Smooth muscle cell (in vitro differentiated cells): ENCODE data around the gene SLFN12L. TPM values are rescaled to one million over a fixed set of nuclear protein-coding genes. Genes with fewer than 3 reads are reported as not detected.
"Not testable (repeated sequence)": the region's sequence is repeated elsewhere in the genome, so short reads cannot be mapped to it uniquely, and the experiment has no call there.

ENCODE experiments used
- DNase-seq: peaks from one replicate; lab custom pipeline; 2025; ENCODE audit not compliant: unreplicated experiment; lab: John Stamatoyannopoulos, UW
- H2AFZ ChIP-seq: fragments of 200-600 bp; sonication (generic); 2 replicates; pipeline ENCODE4 v1.6.0; 2016; ENCODE audit warnings: antibody characterized with exemption, low read depth, mild to moderate bottlenecking
- H3F3A ChIP-seq: fragments of 200-600 bp; sonication (generic); 2 replicates; pipeline ENCODE4 v1.6.0; 2017; ENCODE audit warnings: antibody characterized with exemption, low read depth
- H3K27ac ChIP-seq: fragments of 200-600 bp; sonication (generic); 2 replicates; pipeline ENCODE4 v1.5.1; 2016; ENCODE audit warnings: low read depth, mild to moderate bottlenecking
- H3K27me3 ChIP-seq: fragments of 200-600 bp; sonication (generic); 2 replicates; pipeline ENCODE4 v1.6.1; 2016; ENCODE audit warnings: low read depth, mild to moderate bottlenecking
- H3K36me3 ChIP-seq: fragments of 200-600 bp; sonication (generic); 2 replicates; pipeline ENCODE4 v1.5.1; 2016; ENCODE audit warnings: low read depth
- H3K4me1 ChIP-seq: fragments of 200-600 bp; sonication (generic); 2 replicates; pipeline ENCODE4 v1.5.1; 2016; ENCODE audit warnings: low read depth
- H3K4me2 ChIP-seq: fragments of 200-600 bp; sonication (generic); 2 replicates; pipeline ENCODE4 v1.6.0; 2016; ENCODE audit warnings: mild to moderate bottlenecking
- H3K4me3 ChIP-seq: fragments of 200-600 bp; sonication (generic); 2 replicates; pipeline ENCODE4 v1.5.1; 2016; ENCODE audit warnings: mild to moderate bottlenecking
- H3K79me2 ChIP-seq: fragments of 200-600 bp; sonication (generic); 2 replicates; pipeline ENCODE4 v1.6.0; 2016; ENCODE audit warnings: low read depth, mild to moderate bottlenecking
- H3K9ac ChIP-seq: fragments of 200-600 bp; sonication (generic); 2 replicates; pipeline ENCODE4 v1.6.0; 2016; ENCODE audit warnings: low read depth
- H3K9me3 ChIP-seq: fragments of 200-600 bp; sonication (generic); replicated peaks from 2 replicates; pipeline ENCODE4 v1.5.1; 2016; ENCODE audit warnings: low read depth
- H4K20me1 ChIP-seq: fragments of 200-600 bp; sonication (generic); 2 replicates; pipeline ENCODE4 v1.6.0; 2016; ENCODE audit warnings: low read depth
- CTCF ChIP-seq: fragments of 200-600 bp; sonication (generic); IDR thresholded peaks from 2 replicates; pipeline ENCODE4 v1.5.1; 2017; ENCODE audit warnings: borderline replicate concordance, mild to moderate bottlenecking, antibody characterized with exemption; ENCODE audit not compliant: insufficient read depth, poor library complexity, severe bottlenecking
- WGBS: methylation state at CpG from one replicate; pipeline ENCODE4 v1.1.7; 2016; ENCODE audit warnings: low lambda C conversion rate; 5-methylcytosine and 5-hydroxymethylcytosine counted together
- polyA plus RNA-seq: library from polyadenylated mRNA; unstranded; fragments of >200 nt; fragmentation: Nextera tagmentation; extraction: Ambion mirVana; gene quantifications from 2 replicates; pipeline ENCODE4 v1.2.1, GENCODE V29; 2016
- total RNA-seq: library from RNA; depleted of rRNA; stranded (reverse); fragments of >200 nt; gene quantifications from 2 replicates; pipeline ENCODE4 v1.2.3, GENCODE V29; 2014

Gene SLFN12L
- total and polyA plus RNA-seq, 2 experiments from 2014 or later: not detected

- DNase-seq: no peak
- 80% methylated on average over 2 of the region's 2 CpGs for WGBS
Observed at GRCh38 chr17:35476283-35476820, 61.1 kb downstream of the SLFN12L start.

GRCh38 chr17:35468475-35468874 is 69.0 kb downstream of the SLFN12L start:
- Histone ChIP-seq H3K4me1 (no peaks in the 10 kb centered on the region), H3K79me2 (no peaks in the 10 kb centered on the region), H2AFZ (no peak overlapping the region), H3K27me3 (peaks cover 6% of the 10 kb centered on the region), H3K4me3 (no peak overlapping the region), H3K9me3 (no peaks in the 10 kb centered on the region), H3K27ac (no peak overlapping the region), H3F3A (no peaks in the 10 kb centered on the region), H4K20me1 (no peaks in the 10 kb centered on the region), H3K36me3 (no peaks in the 10 kb centered on the region), H3K9ac (no peak overlapping the region), H3K4me2 (no peak overlapping the region)
- TF ChIP-seq CTCF: no peak
- no peak for DNase-seq
- 83% methylated on average over 4 of the region's 4 CpGs for WGBS

More at GRCh38 chr17:35476283-35476820, 61.1 kb downstream of the SLFN12L start:
- TF ChIP-seq CTCF: no peak
- no peak overlapping the region for H3K9ac ChIP-seq
- no peak overlapping the region for H3K4me2 ChIP-seq
- no peaks in the 10 kb centered on the region for H3K4me1 ChIP-seq
- no peak overlapping the region for H3K4me3 ChIP-seq
- H3K36me3 ChIP-seq: no peaks in the 10 kb centered on the region
- H3K9me3 ChIP-seq: no peaks in the 10 kb centered on the region
- no peaks in the 10 kb centered on the region for H3K79me2 ChIP-seq
- no peak overlapping the region for H2AFZ ChIP-seq
- no peak overlapping the region for H3K27ac ChIP-seq
- H3K27me3 ChIP-seq: peaks cover 58% of the 10 kb centered on the region
- H4K20me1 ChIP-seq: no peaks in the 10 kb centered on the region
- no peaks in the 10 kb centered on the region for H3F3A ChIP-seq

GRCh38 chr17:35467824-35468223 is 69.7 kb downstream of the SLFN12L start:
- Histone ChIP-seq H3K79me2 (no peaks in the 10 kb centered on the region), H3K4me1 (no peaks in the 10 kb centered on the region), H3K9ac (no peak overlapping the region), H3K36me3 (no peaks in the 10 kb centered on the region), H3K27ac (no peak overlapping the region), H4K20me1 (no peaks in the 10 kb centered on the region), H3K9me3 (no peaks in the 10 kb centered on the region), H3K4me2 (no peak overlapping the region), H2AFZ (no peak overlapping the region), H3K27me3 (peaks cover 13% of the 10 kb centered on the region), H3F3A (no peaks in the 10 kb centered on the region), H3K4me3 (no peak overlapping the region)
- DNase-seq: no peak
- 74% methylated on average over 4 of the region's 4 CpGs for WGBS
- no peak for TF ChIP-seq CTCF

GRCh38 chr17:35460354-35460851 is 77.1 kb downstream of the SLFN12L start:
- Histone ChIP-seq H3K9ac (no peak overlapping the region), H2AFZ (no peak overlapping the region), H3K4me3 (peak overlapping the region; percentile 35)

GRCh38 chr17:35454035-35454434 is 83.4 kb downstream of the SLFN12L start:
- not testable (repeated sequence) for H4K20me1 ChIP-seq, H3K36me3 ChIP-seq, H3K79me2 ChIP-seq, H3K27ac ChIP-seq, H3F3A ChIP-seq, H3K4me3 ChIP-seq, H3K4me1 ChIP-seq, H3K9ac ChIP-seq, H3K9me3 ChIP-seq, DNase-seq, H2AFZ ChIP-seq, H3K4me2 ChIP-seq
- H3K27me3 ChIP-seq: peaks cover 25% of the 10 kb centered on the region
- whole genome bisulfite sequencing: 74% methylated on average over 5 of the region's 5 CpGs

More at GRCh38 chr17:35460354-35460851, 77.1 kb downstream of the SLFN12L start:
- Histone ChIP-seq H3K27me3 (peaks cover 64% of the 10 kb centered on the region), H3K4me2 (peak overlapping the region; percentile 74), H4K20me1 (no peaks in the 10 kb centered on the region), H3F3A (no peaks in the 10 kb centered on the region), H3K9me3 (no peaks in the 10 kb centered on the region), H3K27ac (no peak overlapping the region), H3K79me2 (no peaks in the 10 kb centered on the region), H3K36me3 (no peaks in the 10 kb centered on the region), H3K4me1 (no peaks in the 10 kb centered on the region)
- no peak for TF ChIP-seq CTCF
- DNase-seq: no peak
- WGBS: 16% methylated on average over 42 of the region's 44 CpGs
